Gastrocnemius medialis (tissue), 4 donors: ENCODE data around the gene BMPR1B.

Source experiments
- POLR2A ChIP-seq, 2 donors: fragments of 450-650 bp; IDR thresholded peaks; one replicate each; pipeline ENCODE4 v1.6.1; 2017; ENCODE audit warnings: antibody characterized with exemption in 2 of 2, mild to moderate bottlenecking in 2 of 2, moderate library complexity in 2 of 2
- TF ChIP-seq, protein P1 (sequence below), 5 experiments: fragments of 450-650 bp in 3 of 5; fragments of 200-600 bp in 2 of 5; sonication (generic) in 2 of 5; IDR thresholded peaks in 4 of 5; conservative IDR thresholded peaks in 1 of 5; 1 replicate in 4 of 5; 2 replicates in 1 of 5; pipeline ENCODE4 v1.5.1; 2016 to 2019; ENCODE audit warnings: antibody characterized with exemption in 5 of 5, mild to moderate bottlenecking in 3 of 5, moderate library complexity in 3 of 5

DNA sequence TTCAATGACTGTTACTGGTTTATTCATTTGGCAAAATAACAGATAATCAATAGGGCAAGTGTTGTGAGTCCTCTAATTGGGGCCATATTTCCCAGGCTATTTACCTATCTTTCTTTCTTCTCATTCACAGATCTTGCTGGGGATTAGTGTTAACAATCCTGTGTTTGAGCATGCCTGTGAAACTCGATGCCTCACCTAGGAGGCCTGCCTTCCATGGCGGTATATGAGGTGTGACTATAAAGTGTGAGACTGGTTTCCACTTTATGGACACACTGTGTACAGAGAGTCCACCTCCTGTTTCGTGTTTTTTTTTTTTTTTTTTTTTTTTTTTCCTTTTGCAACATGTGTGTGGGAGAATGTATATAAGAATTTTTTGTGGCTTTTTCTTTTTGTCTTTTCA is 199.3 kb downstream of the BMPR1B start:
- TF ChIP-seq, protein P1, sequence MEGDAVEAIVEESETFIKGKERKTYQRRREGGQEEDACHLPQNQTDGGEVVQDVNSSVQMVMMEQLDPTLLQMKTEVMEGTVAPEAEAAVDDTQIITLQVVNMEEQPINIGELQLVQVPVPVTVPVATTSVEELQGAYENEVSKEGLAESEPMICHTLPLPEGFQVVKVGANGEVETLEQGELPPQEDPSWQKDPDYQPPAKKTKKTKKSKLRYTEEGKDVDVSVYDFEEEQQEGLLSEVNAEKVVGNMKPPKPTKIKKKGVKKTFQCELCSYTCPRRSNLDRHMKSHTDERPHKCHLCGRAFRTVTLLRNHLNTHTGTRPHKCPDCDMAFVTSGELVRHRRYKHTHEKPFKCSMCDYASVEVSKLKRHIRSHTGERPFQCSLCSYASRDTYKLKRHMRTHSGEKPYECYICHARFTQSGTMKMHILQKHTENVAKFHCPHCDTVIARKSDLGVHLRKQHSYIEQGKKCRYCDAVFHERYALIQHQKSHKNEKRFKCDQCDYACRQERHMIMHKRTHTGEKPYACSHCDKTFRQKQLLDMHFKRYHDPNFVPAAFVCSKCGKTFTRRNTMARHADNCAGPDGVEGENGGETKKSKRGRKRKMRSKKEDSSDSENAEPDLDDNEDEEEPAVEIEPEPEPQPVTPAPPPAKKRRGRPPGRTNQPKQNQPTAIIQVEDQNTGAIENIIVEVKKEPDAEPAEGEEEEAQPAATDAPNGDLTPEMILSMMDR (IDR thresholded peaks at IDR 0.05 in 4 of 5, conservative IDR thresholded peaks at IDR 0.05 in 1 of 5): no peak
- TF ChIP-seq POLR2A (IDR thresholded peaks at IDR 0.05): no peak
